Activated CD4-positive, alpha-beta T cell treated with anti-CD3 and anti-CD28 coated beads for 4 hours (primary cell): ENCODE data around the gene KRT5.

Experiments
- DNase-seq, 2 donors: peaks; one replicate each; pipeline ENCODE4 v3.0.0-alpha.2; 2020

Gene KRT5

GRCh38 chr12:52535574-52535973 lies 15.4 kb upstream of the KRT5 start:
- no peak for DNase-seq

- no peak for DNase-seq
Measured at GRCh38 chr12:52534482-52534881, 14.3 kb upstream of the KRT5 start.

- DNase-seq = no peak
Measured at GRCh38 chr12:52533686-52534470, 13.7 kb upstream of the KRT5 start.

GRCh38 chr12:52532636-52533035 lies 12.4 kb upstream of the KRT5 start:
- DNase-seq = no peak

- DNase-seq = no peak
Measured at GRCh38 chr12:52531566-52532300, 11.5 kb upstream of the KRT5 start.

- DNase-seq = no peak
Measured at GRCh38 chr12:52530905-52531304, 10.7 kb upstream of the KRT5 start.

- no peak for DNase-seq
Measured at GRCh38 chr12:52530366-52530765, 10.2 kb upstream of the KRT5 start.

GRCh38 chr12:52529846-52530245 lies 9.7 kb upstream of the KRT5 start:
- no peak for DNase-seq

GRCh38 chr12:52529417-52529816 lies 9.2 kb upstream of the KRT5 start:
- DNase-seq = no peak

GRCh38 chr12:52528641-52529143 lies 8.5 kb upstream of the KRT5 start:
- DNase-seq = no peak

GRCh38 chr12:52527121-52527800 lies 7.1 kb upstream of the KRT5 start:
- no peak for DNase-seq

- DNase-seq = no peak
Measured at GRCh38 chr12:52526511-52526951, 6.3 kb upstream of the KRT5 start.

GRCh38 chr12:52525661-52526499 lies 5.7 kb upstream of the KRT5 start:
- DNase-seq = no peak

GRCh38 chr12:52524898-52525591 lies 4.9 kb upstream of the KRT5 start:
- no peak for DNase-seq

- DNase-seq = no peak
Measured at GRCh38 chr12:52524241-52524897, 4.2 kb upstream of the KRT5 start.

- no peak for DNase-seq
Measured at GRCh38 chr12:52523824-52524223, 3.6 kb upstream of the KRT5 start.

- no peak for DNase-seq
Measured at GRCh38 chr12:52522346-52523011, 2.3 kb upstream of the KRT5 start.

- no peak for DNase-seq
Measured at GRCh38 chr12:52521568-52522266, 1.5 kb upstream of the KRT5 start.

GRCh38 chr12:52521175-52521567 lies 977 bp upstream of the KRT5 start:
- no peak for DNase-seq

GRCh38 chr12:52519387-52519703 lies 849 bp downstream of the KRT5 start:
- DNase-seq = no peak
